ENCODE data around the gene CA9.

- no peak for TF ChIP-seq GATA3 (IDR thresholded peaks at IDR 0.05; ENCODE audit: low read depth, low read length)
- TF ChIP-seq GATA2 (IDR thresholded peaks at IDR 0.05; ENCODE audit: low read depth, low read length) = no peak
These were observed 9.0 kb downstream of the CA9 start for GRCh38 chr9:35682520-35683315.
